NCI-H187 treated with DMSO at 0.1 percent for 48 hours (cell line): ENCODE data around the gene ATRAID.
"Not testable (repeated sequence)": the region's sequence is repeated elsewhere in the genome, so short reads cannot be mapped to it uniquely, and the experiment has no call there.

Source experiments
- DNase-seq: peaks from one replicate; lab custom pipeline; 2025; lab: John Stamatoyannopoulos, UW

Gene ATRAID

DNA sequence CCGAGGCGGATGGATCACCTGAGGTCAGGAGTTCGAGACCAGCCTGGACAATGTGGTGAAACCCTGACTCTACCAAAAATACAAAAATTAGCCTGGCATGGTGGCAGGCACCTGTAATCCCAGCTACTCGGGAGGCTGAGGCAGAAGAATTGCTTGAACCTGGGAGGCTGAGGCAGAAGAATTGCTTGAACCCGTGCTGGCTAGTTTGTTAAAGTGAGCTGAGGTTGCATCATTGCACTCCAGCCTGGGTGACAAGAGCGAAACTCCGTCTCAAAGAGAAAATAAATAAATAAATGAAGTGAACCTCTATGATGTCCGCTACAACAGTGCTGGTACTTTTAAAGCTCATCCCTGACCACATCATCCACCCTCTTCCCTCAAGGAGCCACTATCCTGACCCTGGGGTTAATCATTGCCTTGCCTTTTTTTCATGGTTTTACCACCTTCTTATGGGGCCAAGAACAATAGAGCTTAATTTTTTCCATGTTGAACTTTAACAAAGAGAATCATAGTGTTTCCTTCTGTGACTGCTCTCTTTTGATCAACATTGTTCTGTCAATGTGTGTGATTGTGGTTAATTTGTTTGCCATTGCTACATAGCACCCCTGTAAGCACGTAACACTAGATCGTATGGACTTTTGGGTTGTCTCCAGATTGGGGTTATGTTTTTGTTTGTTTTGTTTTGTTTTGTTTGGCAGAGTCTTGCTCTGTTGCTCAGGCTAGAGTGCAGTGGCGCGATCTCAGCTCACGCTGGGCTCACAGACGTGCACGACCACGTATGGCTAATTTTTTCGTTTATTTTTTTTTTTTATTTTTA lies 17.1 kb upstream of the ATRAID start:
- DNase-seq = no peak

DNA sequence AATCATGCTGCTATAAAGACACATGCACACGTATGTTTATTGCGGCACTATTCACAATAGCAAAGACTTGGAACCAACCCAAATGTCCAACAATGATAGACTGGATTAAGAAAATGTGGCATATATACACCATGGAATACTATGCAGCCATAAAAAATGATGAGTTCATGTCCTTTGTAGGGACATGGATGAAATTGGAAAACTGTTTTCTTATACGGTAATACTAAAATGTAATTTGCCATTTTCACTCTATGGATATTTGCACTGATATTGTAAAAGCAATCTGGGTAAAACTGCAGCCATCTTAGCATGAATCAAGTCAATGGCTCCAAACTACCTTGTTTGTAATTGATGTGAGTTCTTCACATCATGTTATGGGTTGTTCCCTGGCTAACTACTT lies 16.0 kb upstream of the ATRAID start:
- DNase-seq = not testable (repeated sequence)

DNA sequence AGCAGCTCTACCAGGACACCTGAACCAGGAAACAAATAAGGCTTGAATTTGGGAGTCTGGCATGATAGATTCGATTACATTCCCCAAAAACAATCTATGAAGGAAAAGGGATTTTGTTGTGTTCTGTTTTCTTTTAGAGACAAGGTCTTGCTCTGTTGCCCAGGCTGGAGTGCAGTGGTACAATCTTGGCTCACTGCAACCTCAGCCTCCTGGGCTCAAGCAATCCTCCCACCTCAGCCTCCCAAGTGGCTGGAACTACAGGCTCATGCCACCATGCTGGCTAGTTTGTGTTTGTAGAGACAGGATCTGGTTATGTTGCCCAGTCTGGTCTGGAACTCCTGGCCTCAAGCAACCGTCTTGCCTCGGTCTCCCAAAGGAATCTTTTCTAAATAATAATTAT lies 13.8 kb upstream of the ATRAID start:
- not testable (repeated sequence) for DNase-seq

DNA sequence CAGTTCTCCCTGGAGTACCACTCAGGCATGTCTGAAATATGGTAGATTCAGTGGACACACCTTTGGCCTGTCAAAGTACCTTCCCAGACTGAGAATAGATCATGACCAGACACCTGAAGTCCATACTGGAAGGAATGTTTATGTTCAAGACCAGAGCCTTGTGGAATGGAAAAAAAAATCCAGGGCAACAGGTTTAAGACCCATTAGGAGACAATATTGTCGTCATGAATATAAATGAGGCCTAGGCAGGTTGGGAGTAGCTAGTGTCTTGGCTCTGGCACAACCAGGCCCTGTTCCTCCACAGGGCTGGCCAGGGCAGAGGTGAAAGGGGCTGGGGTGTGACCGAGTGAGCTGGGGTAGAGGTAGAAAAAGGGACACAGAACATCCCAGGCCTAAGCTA lies 13.2 kb upstream of the ATRAID start:
- DNase-seq = no peak

DNA sequence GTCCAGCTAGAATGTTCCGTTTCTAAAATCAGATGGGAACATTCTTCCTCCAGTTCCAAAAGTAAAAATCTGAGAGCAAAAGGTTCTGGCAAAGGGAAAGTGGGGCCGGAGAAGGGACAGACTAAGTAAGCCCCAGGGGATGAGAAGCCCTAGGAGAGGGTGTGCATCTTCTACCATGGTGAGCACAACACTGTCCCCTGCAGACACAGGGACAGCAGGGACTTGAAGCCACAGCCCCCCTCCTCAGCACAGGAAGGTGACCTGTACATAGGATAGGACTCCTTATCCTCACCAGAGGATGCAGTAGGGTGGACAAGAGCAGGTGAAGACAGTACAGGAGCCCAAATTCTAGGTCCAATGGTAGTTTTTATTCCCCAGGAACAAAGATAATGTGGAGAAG lies 12.6 kb upstream of the ATRAID start:
- no peak for DNase-seq

DNA sequence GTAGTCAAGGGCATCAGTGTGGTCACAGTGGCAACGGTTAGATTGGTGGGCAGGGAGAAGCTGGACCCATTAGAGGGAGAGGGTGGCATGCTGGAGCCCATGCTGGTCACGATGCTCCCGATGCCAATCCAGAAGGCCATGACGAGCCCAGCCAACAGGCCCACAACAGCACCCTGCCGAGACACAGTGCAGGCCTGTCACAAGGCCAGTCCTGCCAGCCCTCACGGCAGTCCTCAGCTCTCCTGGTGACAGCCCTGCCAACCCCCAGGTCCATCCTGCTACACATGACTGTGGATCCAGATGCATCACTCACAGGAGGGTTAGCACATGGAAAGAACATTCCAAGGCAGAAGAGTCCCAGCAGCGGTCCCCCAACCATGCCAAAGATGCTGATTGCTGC lies 10.2 kb upstream of the ATRAID start:
- no peak for DNase-seq

DNA sequence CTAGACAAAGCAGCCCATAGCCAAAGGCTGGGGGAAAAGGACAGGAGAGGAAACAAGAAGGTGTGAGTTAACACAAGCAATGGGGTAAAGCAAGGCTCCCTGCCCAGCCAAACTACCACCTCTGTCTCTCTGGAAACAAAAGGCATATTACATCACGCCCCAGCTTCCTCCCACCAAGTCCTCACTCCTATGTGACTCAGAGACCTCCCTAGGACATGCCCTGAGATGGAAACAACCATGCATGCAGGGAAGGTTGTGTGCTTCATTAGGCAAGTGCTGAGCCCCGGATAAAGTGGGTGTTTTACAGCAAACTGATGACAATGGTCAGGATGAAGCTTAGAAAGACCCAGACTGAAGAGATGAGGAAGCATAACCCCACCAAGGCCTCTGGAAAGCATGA lies 9.0 kb upstream of the ATRAID start:
- DNase-seq = no peak

DNA sequence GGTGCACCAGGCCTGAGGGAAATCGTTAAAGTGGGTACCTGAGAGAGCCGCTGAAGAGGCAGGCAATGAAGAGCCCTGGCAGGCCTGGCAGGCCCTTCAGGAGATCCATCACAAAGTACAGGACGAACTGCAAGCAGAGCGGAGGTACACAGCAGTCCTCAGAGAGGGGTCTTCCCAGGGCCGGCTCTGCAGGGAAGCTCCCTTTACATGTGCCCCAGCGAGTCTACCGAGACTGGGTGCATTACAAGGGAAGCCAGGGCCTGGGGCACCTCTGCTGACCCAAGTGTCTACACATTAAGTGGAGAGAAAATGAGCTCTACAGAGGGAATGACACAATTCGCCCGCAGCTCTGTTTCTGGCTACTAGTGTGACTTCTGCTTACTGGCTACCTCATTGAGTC lies 8.1 kb upstream of the ATRAID start:
- no peak for DNase-seq

DNA sequence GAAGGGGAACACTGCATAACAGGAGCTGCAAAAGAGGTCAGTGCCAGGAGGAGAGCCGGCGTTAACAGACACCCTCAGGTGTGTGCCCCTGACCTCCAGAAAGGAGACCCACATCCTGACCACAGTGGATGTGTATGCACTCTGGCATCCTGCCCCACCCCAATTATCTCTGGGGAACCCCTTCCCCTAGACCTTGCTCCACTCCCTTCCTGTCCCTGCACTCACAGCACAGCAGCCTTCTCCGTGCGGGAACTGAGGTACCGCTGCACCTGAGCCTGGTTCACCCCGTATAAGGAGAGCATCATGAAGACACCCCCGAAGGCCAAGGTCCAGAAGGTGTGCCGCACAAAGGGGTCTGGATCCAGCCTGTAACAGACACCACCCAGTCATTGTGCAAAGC lies 7.3 kb upstream of the ATRAID start:
- no peak for DNase-seq

DNA sequence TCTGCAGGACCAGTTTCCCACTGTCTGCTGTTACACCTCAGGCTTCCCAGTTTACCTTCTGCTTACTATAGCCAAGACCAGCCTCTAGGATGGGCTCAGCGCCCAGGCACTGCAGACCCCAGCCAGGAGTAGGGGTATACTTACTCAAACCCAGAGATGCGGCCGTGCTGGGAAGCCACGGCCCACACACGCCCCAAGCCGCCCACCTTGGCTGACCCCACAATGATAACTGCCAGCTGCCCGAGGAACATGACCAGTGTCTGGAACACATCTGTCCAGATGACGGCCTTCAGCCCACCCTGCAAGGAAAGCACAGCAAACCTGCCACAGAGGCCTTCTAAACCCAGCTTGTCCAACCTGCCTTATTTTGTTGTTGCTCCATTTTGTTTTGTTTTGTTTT lies 6.6 kb upstream of the ATRAID start:
- DNase-seq = no peak

DNA sequence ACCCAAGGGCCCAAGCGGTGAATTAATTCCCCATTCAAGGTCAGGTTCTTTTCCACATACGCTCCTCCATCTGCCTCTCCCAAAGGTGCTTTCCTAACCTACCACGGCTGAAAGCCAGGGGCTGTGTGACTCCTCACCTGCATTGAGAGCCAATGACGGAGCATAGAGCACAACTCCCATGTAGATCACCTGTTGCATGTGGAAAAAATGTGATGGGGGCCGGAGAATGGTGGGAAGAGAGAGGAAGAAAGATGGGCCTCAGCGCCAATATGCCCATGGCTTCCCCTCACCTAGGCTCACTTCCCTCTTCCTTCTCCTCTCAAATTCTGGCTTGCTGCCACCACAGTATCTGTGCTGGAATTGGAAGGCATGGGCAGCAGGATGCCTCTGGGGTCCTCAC lies 5.5 kb upstream of the ATRAID start:
- no peak for DNase-seq

DNA sequence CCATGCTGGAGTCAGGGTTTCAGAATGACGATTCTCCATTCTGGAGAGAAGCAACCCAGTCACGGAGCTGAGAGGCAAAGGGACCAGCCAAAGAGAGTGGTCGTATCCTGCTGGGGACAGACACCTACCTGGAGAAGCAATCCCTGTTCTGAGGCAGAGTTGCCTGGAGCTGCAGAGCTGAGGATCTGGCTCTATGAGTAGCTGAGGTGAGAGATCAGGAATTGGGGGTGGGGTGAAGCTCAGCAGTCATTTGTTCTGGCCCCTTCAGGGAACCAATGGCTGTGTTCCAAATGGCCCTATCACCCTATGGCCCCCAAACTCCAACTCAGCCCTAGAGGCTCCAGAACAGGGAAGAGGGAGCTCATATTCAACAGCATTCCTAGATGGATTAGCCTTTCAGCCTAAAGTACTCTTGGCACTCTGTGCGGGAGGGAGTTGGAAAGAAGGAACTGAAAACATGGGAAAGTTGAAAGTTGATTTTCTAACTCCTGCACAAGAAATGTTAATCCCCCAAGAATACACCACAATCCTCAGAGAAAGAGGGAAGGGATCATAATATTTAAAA lies 3.3 kb upstream of the ATRAID start:
- DNase-seq = no peak

DNA sequence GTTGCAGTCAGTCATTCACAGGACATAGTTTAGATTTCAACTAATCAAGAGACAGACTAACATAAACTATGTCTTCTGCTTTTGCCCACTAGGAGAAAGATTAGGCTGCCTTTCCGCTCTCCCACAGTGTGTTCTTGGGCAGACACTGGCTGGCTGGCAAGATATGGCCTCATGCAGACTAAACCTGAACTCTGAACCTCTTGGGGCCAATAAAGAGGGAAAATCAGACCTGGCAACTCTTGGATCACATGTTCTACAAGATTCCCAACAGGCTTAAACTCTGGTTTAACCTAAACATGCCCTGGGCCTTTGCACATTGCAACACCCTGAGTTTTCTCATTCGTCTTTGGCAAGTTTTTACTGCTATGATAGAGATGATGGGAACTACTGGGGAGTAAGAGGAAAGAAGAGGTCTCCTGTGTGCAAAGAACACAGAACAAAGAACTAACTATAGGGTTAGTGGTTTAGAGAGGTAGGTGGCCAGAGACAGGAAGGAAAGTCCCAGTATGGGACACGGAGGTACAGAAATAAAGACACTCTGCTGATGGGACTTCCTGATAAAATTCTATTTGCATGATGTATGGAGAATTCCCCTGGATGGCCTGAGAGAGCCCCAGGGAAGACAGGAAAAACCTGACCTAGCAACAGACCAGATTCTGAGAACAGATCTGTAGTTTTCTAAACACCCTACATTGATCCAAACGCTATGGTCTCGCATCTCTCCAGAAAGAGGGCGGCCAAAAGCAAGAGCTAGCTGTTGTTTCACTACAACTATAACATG lies 2.0 kb upstream of the ATRAID start:
- DNase-seq = no peak

DNA sequence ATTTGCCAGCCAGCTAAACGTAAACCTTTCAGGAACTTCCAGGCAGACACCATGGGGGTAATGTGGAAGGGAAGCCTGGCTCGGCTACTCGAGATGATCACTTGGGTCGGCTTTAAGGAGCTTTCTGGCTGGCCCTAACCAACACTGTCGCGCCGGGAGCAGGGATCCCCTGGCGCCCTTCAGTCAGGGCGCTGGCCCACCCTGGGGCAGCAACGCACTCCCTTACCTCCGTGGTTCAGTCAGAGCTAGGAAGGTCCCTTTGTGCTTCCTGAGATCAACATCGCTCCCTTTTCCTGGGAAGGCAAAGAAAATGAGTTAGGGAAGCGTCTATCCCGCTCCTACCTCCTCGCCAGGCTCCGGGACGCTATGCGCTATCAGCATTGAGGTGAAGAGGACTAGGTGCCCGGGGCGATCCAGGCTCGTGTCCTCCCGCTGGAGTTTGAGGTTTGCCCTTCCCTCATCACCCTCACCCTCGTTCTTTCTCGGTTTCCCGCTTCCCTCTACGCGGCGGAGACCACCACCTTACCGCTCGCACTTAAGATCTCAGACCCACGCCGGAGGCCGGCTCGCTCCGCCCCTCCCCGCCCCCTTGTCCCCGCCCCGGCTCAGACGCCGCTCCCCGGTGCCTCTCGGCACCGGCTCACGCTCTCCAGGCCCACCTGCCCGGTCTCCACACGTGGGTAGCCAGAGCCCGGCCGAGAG lies 449 bp upstream of the ATRAID start:
- DNase-seq = peak; percentile 35

DNA sequence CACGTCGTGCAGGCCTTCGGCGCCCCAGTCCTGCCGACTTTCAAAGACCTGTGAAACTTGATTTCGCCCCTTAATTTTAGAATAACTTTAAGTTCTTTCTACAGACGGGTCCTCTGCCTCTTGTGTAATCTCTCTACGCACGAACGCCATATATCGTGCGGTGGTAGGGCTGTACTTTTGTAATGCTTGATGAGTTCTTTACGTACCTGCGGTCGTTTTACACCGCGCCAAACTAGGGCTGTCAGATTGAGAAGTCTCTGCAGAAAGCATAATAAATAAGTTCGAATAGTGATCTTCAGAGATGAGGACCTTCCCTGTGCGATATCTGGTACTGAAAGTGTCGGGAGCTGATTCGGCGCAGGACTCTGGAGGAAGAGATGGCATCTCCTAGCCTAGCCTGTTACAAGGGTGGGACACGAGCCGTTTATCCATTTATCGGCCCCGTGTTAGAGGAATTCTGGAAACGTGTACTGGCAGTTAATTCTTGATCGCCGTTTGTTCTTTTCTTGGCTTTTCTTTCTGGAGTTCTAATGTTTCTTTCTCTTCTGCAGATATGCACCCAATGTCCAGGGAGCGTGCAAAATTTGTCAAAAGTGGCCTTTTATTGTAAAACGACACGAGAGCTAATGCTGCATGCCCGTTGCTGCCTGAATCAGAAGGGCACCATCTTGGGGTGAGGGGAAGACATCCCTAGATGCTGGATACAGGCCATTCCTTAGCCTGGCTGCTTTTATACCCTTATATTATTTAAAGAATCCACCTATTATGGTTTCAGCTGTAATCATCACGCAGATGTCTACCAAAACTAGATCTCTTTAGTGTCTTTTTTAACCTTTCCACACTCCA lies 1.0 kb downstream of the ATRAID start:
- DNase-seq = no peak

DNA sequence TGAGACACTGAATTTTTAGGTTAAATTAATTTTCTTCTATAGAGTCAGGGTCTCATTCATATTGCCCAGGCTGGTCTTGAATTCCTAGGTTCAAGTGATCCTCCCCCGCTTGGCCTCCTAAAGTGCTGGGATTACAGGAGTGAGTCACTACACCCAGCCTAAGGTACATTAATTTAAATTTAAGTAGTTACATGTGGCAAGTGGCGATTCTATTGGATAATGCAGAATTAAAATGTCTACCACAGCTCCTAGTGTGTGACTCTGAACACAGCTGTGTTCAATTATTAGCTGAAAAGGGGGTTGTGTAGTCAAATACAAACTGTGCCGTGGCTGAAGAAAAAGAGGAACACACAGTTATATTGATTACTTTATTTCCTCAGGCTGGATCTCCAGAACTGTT lies 3.1 kb downstream of the ATRAID start:
- DNase-seq = no peak

DNA sequence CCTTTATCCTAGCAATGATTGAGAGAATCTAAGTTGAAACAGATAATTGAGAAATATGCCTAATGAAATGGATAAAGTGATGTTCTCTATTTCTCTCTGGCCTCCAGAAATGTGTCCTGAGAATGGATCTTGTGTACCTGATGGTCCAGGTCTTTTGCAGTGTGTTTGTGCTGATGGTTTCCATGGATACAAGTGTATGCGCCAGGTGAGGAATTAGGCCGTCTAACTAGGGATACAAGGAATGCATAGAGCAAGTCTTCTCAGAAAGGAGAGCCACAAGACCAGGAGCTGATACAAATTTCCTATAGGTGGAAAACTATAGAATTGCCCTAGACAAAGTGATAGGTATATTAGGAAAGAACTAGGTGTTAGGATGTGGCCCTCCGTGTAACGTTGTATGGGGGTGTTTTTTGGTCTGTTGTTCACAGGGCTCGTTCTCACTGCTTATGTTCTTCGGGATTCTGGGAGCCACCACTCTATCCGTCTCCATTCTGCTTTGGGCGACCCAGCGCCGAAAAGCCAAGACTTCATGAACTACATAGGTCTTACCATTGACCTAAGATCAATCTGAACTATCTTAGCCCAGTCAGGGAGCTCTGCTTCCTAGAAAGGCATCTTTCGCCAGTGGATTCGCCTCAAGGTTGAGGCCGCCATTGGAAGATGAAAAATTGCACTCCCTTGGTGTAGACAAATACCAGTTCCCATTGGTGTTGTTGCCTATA lies 4.7 kb downstream of the ATRAID start:
- DNase-seq = no peak

DNA sequence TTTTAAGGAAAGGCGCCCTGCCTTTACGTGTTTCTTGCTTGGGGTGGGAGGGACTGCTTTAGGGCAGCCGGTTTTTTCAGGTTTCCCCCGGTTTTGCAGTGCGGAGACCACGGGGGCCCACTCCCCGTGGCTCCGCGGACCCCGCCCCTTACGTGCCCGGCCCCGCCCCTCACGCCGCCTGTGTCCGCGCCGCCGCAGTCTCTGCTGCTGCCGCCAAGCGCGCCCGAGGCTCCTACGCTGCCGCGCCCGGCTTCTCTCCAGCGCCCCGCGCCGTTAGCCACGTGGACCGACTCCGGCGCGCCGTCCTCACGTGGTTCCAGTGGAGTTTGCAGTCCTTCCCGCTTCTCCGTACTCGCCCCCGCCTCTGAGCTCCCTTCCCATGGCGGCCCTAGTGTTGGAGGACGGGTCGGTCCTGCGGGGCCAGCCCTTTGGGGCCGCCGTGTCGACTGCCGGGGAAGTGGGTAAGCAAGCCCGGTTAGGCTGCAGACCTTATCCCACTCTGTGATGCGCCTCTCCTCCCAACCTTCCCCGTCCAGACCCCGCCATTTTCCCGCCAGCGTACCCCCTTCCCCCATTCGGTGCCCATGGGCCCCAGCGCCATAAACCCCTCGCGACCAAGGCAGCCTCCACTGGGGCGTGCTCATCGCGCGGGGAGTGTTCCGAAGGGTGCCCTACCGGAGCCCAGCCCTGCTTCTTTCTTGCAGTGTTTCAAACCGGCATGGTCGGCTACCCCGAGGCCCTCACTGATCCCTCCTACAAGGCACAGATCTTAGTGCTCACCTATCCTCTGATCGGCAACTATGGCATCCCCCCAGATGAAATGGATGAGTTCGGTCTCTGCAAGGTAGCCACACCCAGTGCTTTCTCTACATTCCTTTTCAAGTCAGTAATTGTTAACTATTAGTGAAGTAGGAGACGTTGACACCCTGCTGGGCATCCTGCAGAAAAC lies 5.6 kb downstream of the ATRAID start, which contains the start of gene CAD:
Gene CAD, plus strand, starts transcription at position 197 of the 949 bp plus-strand sequence. Its CDS starts 183 bp downstream, at position 380.
- DNase-seq = peak; percentile 60

DNA sequence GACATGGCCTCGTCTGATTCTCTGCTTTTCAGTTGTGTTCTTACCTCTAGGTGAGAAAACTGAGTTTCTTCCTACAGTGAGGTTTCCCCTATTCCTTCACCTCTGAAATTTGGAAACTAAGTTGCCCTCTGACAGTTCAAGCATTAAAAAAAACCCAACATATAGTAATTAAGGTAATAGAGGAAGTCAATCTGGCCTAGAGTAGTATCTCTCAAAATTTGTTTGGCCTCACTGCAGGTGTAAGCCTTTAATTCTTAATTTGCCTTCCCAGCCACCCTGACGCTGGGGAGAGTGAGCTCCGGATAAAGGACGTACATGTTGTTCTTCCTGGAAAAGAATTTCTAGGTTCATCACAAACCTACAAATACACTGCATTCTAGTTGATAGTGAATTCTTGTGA lies 6.8 kb downstream of the ATRAID start:
- DNase-seq = no peak

DNA sequence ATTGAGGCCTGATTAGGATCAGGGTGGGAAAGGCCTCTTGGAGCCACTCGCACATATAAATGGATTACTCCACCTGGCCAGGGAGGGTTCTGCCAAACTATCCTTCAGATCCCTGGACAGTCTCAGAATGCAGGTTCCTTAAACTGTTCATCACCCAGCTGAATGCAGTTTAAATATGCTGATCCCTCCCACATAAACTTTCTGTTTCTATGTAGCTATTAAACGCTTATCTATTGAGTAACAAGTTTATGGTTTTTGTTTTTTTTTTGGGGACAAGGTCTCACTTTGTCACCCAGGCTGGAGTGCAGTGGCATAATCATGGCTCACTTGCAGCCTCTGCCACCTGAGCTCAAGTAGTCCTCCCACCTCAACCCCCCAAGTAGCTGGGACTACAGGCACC lies 7.2 kb downstream of the ATRAID start:
- DNase-seq = no peak
